ENCODE measurements around the gene ANAPC5.
"Not testable (repeated sequence)": the region's sequence is repeated elsewhere in the genome, so short reads cannot be mapped to it uniquely, and the experiment has no call there.

The ANAPC5 gene

DNA sequence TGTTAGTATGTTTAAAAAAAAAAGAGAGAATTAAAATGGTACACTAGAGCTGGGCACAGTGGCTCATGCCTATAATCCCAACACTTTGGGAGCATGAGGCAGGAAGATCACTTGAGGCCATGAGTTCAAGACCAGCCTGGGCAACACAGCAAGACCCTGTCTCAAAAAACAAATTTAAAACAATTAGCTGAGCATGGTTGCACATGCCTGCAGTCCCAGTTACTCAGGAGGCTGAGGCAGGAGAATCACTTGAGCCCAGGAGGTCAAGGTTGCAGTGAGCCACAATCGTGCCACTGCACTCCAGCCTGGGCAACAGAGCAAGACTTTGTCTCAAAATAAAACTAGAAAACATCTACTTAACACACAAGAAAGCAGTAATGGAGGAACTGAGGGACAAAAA, 42.0 kb downstream of the ANAPC5 start:
- not testable (repeated sequence) for FAIRE-seq

DNA sequence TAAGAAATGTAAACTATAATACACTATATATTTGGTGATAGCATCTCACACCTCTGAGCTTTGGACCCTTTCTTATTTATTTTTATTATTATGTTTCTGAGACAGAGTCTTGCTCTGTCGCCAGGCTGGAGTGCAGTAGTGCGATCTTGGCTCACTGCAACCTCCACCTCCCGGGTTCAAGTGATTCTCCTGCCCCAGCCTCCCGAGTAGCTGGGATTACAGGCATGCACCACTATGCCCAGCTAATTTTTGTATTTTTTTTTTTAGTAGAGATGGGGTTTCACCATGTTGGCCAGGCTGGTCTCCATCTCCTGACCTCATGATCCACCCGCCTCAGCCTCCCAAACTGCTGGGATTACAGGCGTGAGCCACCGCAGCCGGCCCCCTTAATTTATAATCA, 44.8 kb downstream of the ANAPC5 start:
- FAIRE-seq: not testable (repeated sequence)

DNA sequence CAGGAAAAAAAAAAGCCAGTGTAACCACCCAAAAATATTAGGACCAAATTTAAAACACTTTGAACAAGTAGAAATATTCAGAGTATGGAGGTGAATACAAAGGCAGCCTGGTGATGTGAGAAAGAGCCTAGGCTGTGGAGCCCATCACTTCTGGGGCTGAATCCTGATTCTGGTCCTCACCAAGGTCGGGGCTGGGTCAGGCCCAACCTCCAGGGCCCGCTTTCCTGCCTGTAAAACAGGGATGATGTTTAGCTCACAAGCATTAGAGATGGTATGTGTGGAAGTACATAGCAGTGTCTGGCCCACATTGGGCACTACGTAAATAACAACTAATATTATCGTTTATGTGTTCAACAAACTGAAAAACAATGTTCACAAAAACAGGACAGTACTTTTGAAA, 47.9 kb downstream of the ANAPC5 start:
- FAIRE-seq: no peak

DNA sequence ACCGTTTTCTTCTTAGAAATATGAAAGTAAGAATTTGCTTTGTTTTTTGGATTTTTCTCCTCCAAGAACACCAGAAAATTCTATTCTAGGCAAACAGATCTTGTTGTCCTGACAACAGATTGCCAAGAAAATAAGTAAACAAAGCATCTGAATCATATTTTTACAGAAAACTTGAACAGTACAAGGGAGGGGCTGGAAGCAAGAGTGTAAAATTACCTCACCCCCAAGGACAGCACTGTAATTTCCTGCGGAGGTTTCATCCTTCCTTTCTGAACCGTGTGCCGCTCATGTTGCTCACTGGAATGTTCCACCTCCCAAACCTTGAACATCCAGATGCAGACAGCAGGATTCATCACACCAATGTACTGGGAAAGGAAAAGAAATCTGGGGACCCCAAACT, 50.3 kb downstream of the ANAPC5 start:
- FAIRE-seq: no peak

DNA sequence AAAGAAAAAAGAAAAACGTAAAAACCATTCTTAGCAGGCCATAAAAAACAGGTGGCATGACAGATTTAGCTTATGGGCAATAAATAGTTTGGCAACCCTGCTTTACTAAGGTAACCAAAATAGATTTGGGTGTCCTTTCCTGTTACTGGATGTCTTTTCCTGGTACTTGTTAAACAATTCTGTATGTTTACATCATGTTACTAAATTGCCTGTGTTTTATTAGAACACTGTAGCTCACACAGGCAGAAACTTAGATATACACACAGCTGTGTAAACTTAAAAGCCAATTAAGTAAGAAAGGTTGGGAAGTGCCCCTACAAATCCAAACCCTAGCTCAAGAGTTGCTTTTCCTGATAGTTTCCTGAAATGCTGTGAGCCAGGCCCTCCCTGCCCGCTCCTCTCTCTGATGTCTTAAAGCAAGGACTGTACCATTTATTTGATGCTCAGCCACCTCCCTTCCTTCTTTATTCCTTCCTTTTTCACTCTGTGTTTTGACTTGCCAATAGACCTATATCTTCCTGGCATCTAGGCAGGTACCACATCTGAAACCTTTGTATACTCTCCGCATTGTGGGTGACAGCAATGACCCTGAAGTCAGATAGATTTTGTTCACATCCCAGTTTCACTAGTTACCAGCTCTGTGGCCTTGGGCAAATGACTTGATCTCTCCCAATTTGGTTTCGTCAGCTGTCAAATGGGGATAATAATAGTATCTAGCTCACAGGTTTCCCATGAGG, 52.0 kb downstream of the ANAPC5 start:
- FAIRE-seq: no peak

DNA sequence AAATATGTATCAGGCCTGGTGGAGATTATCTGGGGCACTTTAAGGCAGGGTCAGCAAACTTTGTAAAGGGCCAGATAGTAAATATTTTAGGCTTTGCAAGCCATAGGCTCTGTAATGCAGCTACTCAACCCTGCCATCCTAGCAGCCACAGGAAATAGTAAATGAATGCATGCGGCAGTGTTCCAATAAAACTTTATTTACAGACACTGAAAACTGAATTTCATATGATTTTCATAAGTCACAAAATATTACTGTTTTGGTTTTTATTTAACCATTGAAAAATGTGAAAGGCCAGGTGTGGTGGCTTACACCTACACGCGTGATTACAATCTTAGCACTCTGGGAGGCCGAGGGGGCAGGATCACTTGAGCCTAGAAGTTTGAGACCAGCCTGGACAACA, 52.5 kb downstream of the ANAPC5 start:
- FAIRE-seq: no peak

DNA sequence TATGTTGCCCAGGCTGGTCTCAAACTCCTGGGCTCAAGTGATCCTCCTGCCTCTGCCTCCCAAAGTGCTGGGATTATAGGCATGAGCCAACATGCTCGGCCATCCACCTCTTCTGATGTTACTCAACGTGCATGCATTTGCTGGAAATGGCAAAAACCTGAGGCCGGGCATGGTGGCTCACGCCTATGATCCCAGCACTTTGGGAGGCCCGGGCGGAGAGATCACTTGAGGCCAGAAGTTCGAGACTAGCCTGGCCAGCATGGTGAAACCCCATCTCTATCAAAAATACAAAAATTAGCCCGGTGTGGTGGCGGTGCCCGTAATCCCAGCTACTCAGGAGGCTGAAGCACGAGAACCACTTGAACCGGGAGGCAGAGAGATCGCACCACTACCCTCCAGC, 53.8 kb downstream of the ANAPC5 start:
- not testable (repeated sequence) for FAIRE-seq

DNA sequence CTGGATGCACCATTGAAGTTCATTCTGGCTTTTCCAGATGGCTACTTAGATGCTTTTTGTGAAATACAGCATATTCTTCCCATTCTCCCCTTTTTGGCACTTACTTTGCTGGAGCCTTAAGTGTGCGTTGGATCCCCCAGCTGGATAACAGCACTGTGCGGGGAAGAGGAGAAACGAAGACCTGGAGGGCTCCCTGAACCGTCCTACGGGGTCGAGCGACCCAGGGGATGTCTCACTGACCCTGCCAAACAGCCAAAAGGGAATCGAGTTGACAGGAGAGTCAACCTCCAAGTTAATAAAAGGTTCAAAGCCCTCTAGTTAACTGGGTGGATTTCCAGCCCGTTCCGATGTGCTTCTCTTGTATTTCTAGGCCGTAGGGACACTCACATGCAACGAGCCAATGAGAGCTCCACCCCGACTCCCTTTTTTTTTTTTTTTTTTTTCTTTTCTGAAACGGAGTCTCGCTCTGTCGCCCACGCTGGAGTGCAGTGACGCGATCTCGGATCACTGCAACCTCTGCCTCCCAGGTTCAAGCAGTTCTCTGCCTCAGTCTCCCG, 54.7 kb downstream of the ANAPC5 start:
- FAIRE-seq: no peak

DNA sequence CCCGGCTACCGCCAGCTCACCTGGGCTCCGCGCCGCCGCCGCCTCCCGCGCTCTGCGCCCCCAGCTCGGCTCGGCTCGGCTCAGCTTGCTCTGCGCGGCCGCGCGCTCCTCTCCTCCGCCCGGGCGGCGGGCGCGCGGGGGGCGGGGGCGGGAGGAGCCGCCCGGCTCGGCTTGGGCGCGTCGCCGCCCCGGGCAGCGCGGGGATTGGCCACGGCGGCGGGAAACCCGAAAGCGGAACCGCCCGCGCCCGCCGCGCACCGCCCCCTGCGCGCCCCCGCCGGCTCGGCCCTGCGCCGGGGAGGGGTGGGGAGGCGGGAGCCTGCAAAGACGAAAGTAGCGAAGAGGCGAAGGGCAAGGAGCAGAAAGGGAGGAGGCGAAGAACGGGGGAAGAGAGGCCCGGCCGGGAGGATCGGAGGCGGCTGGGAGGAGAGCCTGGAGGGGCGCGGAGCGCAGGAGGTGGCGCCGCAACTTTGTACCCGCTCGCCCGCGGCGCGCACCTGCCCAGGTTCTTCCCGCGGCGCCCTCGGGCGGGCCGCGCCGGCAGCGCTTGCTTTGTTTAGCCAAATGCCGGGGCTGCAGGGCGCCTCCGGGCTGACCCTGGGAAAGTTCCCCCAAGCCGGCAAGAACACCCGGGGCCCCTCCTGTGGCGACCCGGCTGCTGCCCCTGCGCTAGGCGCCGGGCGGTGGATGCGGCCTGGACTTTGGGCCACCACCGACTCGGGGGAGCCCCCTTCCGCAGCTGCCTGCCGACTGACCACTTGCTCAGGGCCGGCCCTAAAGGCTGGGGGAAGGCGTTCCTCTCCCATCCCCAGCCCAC, 55.4 kb downstream of the ANAPC5 start, which contains the start of gene CAMKK2:
Gene CAMKK2 (minus strand): TSS at position 92 of the 817 bp plus-strand sequence. CDS start 22,183 bp downstream, outside the sequence.
- FAIRE-seq: no peak

DNA sequence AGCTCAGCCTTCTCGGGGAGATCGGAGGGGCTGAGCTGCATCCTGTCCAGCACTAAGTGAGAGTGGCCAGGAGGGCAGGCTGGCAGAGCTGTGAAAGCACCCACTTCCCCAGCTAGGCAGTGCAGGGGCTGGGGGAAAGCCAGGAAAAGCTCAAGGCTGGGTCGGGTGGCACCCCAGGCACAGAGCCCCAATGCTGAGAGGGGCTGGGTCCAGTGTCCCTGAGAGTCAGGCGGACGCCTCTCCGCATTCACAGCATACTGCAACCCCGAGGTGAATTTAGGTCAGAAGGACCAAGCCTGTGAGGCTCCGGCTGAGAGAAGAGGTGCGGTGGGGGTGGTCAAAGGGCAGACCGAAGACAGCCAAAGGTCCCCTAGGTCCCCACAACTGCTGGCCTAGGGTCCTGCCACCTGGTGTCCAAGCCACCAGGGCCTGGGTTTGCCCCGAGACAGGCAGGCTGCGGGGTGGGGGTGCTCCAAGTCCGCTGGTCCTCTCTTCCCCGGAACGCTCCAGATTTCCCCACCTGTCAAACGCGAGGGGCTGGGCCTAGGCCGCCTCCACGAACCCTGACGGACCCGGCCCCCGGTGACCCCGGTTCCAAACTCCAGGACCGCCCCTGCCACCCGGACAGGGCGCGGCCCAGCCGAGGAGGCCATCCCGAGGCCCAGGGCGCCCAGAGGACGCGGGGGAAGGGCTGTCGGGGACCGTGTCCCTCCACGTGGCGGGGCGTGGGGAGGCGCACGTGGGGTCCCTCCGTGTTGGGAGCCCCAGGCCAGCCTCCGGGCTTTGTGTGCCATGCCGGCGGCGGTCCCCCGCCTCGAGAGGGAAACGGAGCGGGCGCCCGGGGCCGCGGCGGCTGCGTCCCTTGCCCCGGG, 56.2 kb downstream of the ANAPC5 start:
- FAIRE-seq: no peak

DNA sequence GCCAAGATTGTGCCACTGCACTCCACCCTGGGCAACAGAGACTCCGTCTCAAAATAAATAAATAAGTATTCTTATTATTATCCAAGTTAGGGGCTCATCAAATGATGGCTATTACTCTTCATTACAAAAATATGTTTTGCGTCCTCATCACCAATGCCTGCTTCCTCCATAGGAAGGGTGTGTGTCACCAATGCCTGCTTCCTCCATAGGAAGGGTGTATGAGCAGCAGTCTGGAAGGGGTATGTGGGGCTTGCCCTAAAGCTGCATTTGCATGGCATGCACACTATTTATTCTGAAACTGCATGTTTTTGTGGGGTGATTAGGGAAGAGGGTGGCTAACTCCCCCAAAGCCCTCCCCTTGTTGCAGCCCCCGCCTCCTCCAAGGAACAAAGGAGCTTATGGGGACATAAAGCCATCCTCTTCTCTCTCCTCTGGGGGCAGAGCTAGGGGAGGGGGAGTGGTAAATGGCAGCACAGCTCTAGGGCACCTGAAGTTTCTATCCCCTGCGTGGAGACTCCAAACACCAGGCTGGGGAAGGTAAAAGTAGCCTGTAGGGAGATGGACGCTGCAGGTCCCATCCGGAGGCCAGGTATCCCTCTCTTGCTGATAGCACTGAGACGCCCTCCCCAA, 57.0 kb downstream of the ANAPC5 start:
- no peak for FAIRE-seq

DNA sequence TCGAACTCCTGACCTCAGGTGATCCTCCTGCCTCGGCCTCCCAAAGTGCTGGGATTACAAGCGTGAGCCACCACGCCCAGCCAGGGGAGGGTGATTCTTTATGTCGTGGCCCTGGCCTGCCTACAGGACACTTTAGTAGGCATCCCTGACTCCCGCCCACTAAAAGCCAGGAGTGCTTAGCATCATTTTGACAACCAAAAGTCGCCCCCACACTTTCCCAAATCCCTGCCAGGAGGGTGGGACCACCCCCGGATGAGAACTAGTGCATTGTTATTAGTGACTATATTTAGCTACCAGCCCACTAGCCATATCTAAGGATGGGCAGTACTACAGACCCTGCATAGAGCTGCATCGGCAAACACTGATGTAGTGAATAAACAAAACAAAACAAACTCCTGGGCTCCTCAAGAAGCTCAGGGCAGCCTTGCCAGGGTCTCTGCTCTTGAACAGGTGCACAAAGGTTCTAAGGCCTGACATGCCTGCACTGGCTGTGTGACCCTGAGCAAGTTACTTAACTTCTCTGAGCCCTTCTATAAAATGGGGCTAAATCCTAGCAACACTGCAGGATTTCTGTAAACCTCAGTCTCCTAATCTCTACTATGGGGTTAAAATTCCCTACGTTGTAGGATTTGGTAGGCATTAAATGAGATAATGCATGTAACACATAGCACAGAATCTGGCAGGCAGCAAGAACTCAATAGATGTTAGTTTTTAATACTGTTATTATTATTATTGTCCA, 57.9 kb downstream of the ANAPC5 start:
- FAIRE-seq: no peak

DNA sequence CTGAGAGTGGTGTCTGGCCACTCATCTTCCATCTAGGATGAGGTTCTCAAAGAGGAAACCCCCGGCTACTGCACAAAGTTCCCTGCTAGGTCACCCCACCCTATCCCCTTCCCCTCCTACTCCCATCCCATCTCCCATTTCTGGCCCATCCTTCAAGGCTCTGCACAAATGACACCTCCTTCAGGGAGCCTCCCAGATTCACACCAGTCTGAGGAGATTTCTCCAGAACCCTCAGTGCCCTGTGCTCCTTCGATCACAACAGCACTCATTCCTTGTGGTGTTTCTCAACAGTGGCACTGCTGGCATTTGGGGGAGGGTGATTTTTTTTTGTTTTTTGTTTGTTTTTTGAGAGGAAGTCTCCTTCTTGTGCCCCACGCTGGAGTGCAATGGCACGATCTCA, 58.6 kb downstream of the ANAPC5 start:
- no peak for FAIRE-seq

DNA sequence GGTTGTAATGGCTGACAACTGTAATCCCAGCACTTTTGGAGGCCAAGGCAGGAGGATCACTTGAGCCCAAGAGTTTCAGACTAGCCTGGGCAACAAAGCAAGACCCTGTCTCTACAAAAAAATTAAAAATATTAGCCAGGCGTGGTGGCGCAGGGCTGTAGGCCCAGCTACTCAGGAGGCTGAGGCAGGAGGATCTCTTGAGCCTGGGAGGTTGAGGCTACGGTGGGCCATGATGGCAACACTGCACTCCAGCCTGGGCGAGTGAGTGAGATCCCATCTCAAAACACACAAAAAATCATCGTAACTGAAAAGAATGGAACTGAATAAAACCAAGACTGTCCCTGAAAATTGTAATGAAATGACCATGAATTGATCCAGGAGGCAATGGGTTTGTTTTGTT, 61.8 kb downstream of the ANAPC5 start:
- FAIRE-seq: no peak

DNA sequence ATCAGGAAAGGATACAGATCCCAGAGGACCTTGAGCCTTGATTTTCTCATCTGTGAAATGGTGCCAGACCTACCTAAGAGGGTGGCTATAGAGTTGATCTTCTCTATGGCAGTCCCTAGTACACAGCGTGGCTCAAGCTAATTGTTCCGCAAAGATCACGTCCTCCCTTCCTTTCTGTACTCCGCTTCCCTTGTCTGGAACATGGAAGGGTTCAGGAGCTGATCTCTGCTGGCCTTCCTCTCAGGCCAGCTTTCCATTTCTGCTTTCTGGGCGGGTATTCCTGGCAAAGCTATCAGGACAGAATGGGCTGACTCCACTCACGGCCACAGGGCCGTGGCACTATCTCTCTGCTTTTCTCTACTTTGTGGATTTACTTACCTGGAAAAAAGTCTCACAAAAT, 62.2 kb downstream of the ANAPC5 start:
- no peak for FAIRE-seq

DNA sequence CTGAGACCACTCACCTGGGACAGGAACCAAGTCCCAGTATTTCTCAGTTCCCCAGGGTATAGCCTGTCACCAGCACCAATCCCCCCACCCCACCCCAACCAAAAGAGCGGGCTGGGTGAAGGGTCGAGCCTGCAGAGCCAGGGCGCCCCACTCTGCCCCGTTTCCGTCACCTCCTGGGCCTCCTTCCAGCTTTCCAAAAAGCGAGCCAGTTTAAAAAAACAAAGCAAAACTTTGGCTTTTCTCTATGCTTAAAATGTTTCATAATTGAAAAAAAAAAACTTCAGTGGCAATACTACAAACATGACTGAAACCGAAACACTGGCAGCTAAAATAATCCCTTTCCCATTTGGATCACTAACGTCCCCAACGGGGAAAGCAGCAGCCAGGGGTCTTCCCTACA, 63.2 kb downstream of the ANAPC5 start:
- no peak for FAIRE-seq

DNA sequence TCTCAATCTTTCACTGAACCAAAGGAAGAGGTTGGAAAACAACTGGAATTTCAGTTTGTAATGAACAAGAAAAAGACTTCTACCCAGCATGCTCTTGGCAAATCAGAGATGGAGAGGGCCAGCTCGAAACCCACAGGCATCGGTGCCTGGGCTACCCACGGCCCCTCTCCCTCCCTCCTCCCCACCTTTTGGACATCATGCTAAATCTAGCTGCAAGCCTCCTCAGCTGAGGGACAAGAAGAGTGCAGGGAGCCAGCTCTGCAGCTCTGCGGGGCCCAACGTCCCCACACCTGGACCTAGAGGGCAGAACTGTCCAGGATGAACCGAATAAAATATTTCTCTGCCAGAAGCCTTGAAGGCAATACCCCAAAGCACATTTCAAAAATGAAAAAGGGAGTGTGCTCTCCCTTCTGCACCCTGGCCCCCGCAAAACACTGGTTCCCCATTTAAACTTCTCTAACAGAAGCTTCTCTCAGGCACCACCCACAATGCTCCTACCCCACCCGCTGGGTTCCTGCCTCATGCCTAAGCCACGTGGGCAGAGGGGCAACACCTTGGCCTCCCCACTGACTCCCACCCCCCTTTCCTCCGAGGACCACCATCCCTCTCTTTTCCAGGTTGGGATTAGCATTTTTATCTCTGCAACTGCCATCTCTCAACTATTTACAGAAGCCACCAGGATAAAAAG, 63.9 kb downstream of the ANAPC5 start:
- FAIRE-seq: no peak

DNA sequence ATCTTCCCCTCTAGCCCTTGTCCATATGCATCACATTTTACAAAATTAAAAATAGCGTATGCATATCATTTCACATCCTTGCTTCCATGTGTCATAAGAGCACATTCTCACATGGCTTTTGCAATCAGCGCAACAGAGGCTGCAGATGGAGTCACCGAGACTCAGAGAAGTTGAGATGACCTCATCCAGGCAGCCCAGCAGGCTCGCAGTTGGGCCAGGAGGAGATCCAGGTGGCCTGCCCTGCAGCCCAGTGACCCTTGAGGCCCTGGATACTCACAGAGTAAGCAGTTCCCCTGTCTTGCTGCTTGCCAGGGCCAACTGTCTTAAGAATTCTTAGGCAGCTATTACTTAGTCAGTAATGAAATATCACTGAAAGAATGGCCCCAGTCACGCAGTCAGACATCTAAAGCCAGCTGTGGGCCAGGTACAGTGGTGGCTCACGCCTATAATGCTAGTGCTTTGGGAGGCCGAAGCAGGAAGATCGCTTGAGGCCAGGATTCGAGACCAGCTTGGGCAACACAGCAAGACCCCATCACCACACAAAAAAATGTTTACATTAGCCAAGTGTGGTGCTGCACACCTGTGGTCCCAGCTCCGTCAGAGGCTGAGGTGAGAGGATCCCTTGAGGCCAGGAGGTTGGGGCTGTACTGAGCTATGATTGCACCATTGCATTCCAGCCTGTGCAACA, 64.8 kb downstream of the ANAPC5 start:
- no peak for FAIRE-seq

DNA sequence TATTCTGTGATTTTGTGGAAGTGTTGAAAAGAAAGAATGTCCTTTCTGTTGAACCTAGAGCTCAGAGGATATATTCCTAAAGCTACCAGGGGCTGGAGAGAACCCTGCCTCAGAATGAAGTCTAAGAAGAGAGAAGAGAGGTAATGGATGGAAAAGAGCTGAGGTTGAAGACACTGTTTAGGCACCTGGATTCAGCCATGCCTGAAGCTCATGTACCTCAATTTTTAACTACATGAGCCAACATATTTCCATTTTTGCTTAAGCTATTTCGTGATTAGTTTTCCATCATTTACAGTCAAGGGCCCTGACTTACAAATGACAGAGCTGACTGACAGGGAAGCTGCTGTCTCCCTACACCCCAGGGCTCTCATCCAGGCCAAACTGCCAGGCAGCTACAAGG, 66.4 kb downstream of the ANAPC5 start:
- no peak for FAIRE-seq
